MM.1S (cell line): ENCODE data around the gene SNRPA1.

Experiments
- CTCF ChIP-seq: fragments of 300-600 bp; sonication (generic); IDR thresholded peaks from 2 replicates; pipeline ENCODE4 v1.5.1; 2016; ENCODE audit warnings: antibody characterized with exemption, low read length, mixed read lengths
- EZH2 ChIP-seq: fragments of 300-600 bp; sonication (generic); optimal IDR thresholded peaks from 2 replicates; pipeline ENCODE3; 2017; ENCODE audit warnings: low read depth, mild to moderate bottlenecking, antibody characterized with exemption, low read length, mixed read lengths

- TF ChIP-seq CTCF (no peak), EZH2 (no peak)
Measured at GRCh38 chr15:101264911-101265641, 30.0 kb downstream of the SNRPA1 start.
